ENCODE results near the gene SYNJ2.
"Not testable (repeated sequence)": the region's sequence is repeated elsewhere in the genome, so short reads cannot be mapped to it uniquely, and the experiment has no call there.

The SYNJ2 gene

GRCh38 chr6:157981395-157982101, at the start of gene SYNJ2:
Gene SYNJ2 (plus strand): TSS chr6:157981863. CDS start chr6:157981962, 99 bp downstream.
- peak; percentile 80 for DNase-seq

GRCh38 chr6:157935786-157936185, 45.9 kb upstream of the SYNJ2 start:
- DNase-seq: no peak

GRCh38 chr6:157937318-157937717, 44.3 kb upstream of the SYNJ2 start:
- no peak for DNase-seq

- DNase-seq: no peak
Observed at GRCh38 chr6:157937916-157938315, 43.7 kb upstream of the SYNJ2 start.

GRCh38 chr6:157940375-157941036, 41.2 kb upstream of the SYNJ2 start:
- peak; percentile 69 for DNase-seq

GRCh38 chr6:157941101-157941863, 40.4 kb upstream of the SYNJ2 start:
- no peak for DNase-seq

GRCh38 chr6:157942351-157942750, 39.3 kb upstream of the SYNJ2 start:
- no peak for DNase-seq

GRCh38 chr6:157943249-157943963, 38.3 kb upstream of the SYNJ2 start:
- no peak for DNase-seq

GRCh38 chr6:157943964-157944283, 37.7 kb upstream of the SYNJ2 start:
- no peak for DNase-seq

- DNase-seq: peak; percentile 63
Observed at GRCh38 chr6:157944983-157945931, 36.4 kb upstream of the SYNJ2 start.

GRCh38 chr6:157946053-157946617, 35.5 kb upstream of the SYNJ2 start:
- no peak for DNase-seq

- DNase-seq: no peak
Observed at GRCh38 chr6:157946865-157947532, 34.7 kb upstream of the SYNJ2 start.

- not testable (repeated sequence) for DNase-seq
Observed at GRCh38 chr6:157950899-157951298, 30.8 kb upstream of the SYNJ2 start.

- no peak for DNase-seq
Observed at GRCh38 chr6:157951828-157952227, 29.8 kb upstream of the SYNJ2 start.

- no peak for DNase-seq
Observed at GRCh38 chr6:157952861-157953351, 28.8 kb upstream of the SYNJ2 start.

- DNase-seq: no peak
Observed at GRCh38 chr6:157953580-157954091, 28.0 kb upstream of the SYNJ2 start.

GRCh38 chr6:157954150-157955117, 27.2 kb upstream of the SYNJ2 start:
- no peak for DNase-seq

- no peak for DNase-seq
Observed at GRCh38 chr6:157955675-157956074, 26.0 kb upstream of the SYNJ2 start.

- DNase-seq: no peak
Observed at GRCh38 chr6:157956171-157956730, 25.4 kb upstream of the SYNJ2 start.

All from stimulated activated CD4-positive, alpha-beta T cell treated with anti-CD3 and anti-CD28 coated beads, Interleukin-4, amount 100 ng/mL, for 24 hours (primary cell).